Astrocyte (in vitro differentiated cells and primary cell): ENCODE results near the gene YBX1. TPM values are rescaled to one million over a fixed set of nuclear protein-coding genes. Genes with fewer than 3 reads are reported as not detected.
A peak's percentile ranks its signal among the peaks of the same experiment; 100 is the strongest.

Source experiments
- DNase-seq: peaks from one replicate; pipeline ENCODE4 v3.0.0-alpha.2; 2010; ENCODE audit warnings: low read depth
- FAIRE-seq: peaks from 2 replicates; lab custom pipeline; 2011; peaks lifted over from hg19 to GRCh38; lab: Jason Lieb, UNC
- H2AFZ ChIP-seq: 2 replicates; pipeline ENCODE4 v1.6.0; 2012; ENCODE audit warnings: low read depth, low read length, inconsistent platforms
- H3K27ac ChIP-seq: 2 replicates; pipeline ENCODE4 v1.5.1; 2011; ENCODE audit warnings: low read depth, low read length, inconsistent platforms
- H3K27me3 ChIP-seq: 2 replicates; pipeline ENCODE4 v1.6.0; 2011; ENCODE audit warnings: low read length, inconsistent platforms; ENCODE audit not compliant: insufficient read depth
- H3K36me3 ChIP-seq: 2 replicates; pipeline ENCODE4 v1.5.1; 2011; ENCODE audit warnings: low read length, inconsistent platforms; ENCODE audit not compliant: insufficient read depth
- H3K4me1 ChIP-seq: 2 replicates; pipeline ENCODE4 v1.5.1; 2011; ENCODE audit warnings: low read length, inconsistent platforms; ENCODE audit not compliant: insufficient read depth
- H3K4me2 ChIP-seq: 2 replicates; pipeline ENCODE4 v1.6.0; 2012; ENCODE audit warnings: low read length, inconsistent platforms
- H3K4me3 ChIP-seq: 2 replicates; pipeline ENCODE4 v1.5.1; 2011; ENCODE audit warnings: low read depth, mild to moderate bottlenecking, low read length, inconsistent platforms; ENCODE audit not compliant: insufficient read depth
- H3K79me2 ChIP-seq: 2 replicates; pipeline ENCODE4 v1.6.0; 2012; ENCODE audit warnings: mild to moderate bottlenecking, low read length, inconsistent platforms; ENCODE audit not compliant: insufficient read depth
- H3K9ac ChIP-seq: 2 replicates; pipeline ENCODE4 v1.6.0; 2012; ENCODE audit warnings: mild to moderate bottlenecking, low read length, inconsistent platforms
- H3K9me3 ChIP-seq: 2 replicates; pipeline ENCODE4 v1.5.1; 2012; ENCODE audit warnings: low read depth, mild to moderate bottlenecking, low read length, inconsistent platforms; ENCODE audit not compliant: insufficient read depth
- H4K20me1 ChIP-seq: 2 replicates; pipeline ENCODE4 v1.6.0; 2012; ENCODE audit warnings: low read length, inconsistent platforms; ENCODE audit not compliant: insufficient read depth
- H3K27ac Mint-ChIP-seq: one replicate; pipeline ENCODE4 v1.8.0; 2021; ENCODE audit warnings: mild to moderate bottlenecking, mixed read lengths; ENCODE audit not compliant: unreplicated experiment
- H3K27me3 Mint-ChIP-seq: one replicate; pipeline ENCODE4 v1.8.0; 2021; ENCODE audit warnings: low read depth, mixed read lengths; ENCODE audit not compliant: unreplicated experiment
- H3K36me3 Mint-ChIP-seq: one replicate; pipeline ENCODE4 v1.8.0; 2021; ENCODE audit warnings: low read depth, mixed read lengths; ENCODE audit not compliant: unreplicated experiment
- H3K4me1 Mint-ChIP-seq: one replicate; pipeline ENCODE4 v1.8.0; 2021; ENCODE audit warnings: low read depth, mixed read lengths; ENCODE audit not compliant: unreplicated experiment
- H3K4me3 Mint-ChIP-seq: one replicate; pipeline ENCODE4 v1.8.0; 2021; ENCODE audit warnings: mild to moderate bottlenecking, moderate library complexity, mixed read lengths; ENCODE audit not compliant: unreplicated experiment
- H3K9me3 Mint-ChIP-seq: one replicate; pipeline ENCODE4 v1.8.0; 2021; ENCODE audit warnings: mild to moderate bottlenecking, mixed read lengths; ENCODE audit not compliant: unreplicated experiment
- EZH2 ChIP-seq: IDR thresholded peaks from 2 replicates; pipeline ENCODE4 v1.6.1; 2012; ENCODE audit warnings: mild to moderate bottlenecking, low read length, inconsistent platforms; ENCODE audit not compliant: insufficient read depth
- total RNA-seq: library from RNA; stranded (reverse); gene quantifications from 2 replicates; pipeline ENCODE4 v1.2.1, GENCODE V29; 2021
- TF ChIP-seq, protein P1 (sequence below): IDR thresholded peaks from 2 replicates; pipeline ENCODE4 v1.5.1; 2011; ENCODE audit warnings: low read depth, mild to moderate bottlenecking, inconsistent platforms, low read length, moderate library complexity; ENCODE audit not compliant: insufficient read depth

Gene YBX1
- total RNA-seq, 1 donor from 2014 or later = 872 TPM

GRCh38 chr1:42732126-42732680 lies 50.0 kb downstream of the YBX1 start:
- DNase-seq (no peak), FAIRE-seq (no peak)
- H3K79me2 ChIP-seq = no peaks in the 10 kb centered on the region
- no peaks in the 10 kb centered on the region for H3K36me3 ChIP-seq
- no peaks in the 10 kb centered on the region for H3K9me3 ChIP-seq
- H3K4me2 ChIP-seq = no peak overlapping the region
- Mint-ChIP-seq H3K27ac (no peak overlapping the region), H3K36me3 (no peaks in the 10 kb centered on the region), H3K27me3 (no peaks in the 10 kb centered on the region), H3K4me1 (no peaks in the 10 kb centered on the region), H3K9me3 (peaks cover 2% of the 10 kb centered on the region), H3K4me3 (peak overlapping the region; percentile 15)
- H2AFZ ChIP-seq = no peak overlapping the region
- H4K20me1 ChIP-seq = no peaks in the 10 kb centered on the region
- no peak overlapping the region for H3K4me3 ChIP-seq
- no peaks in the 10 kb centered on the region for H3K4me1 ChIP-seq
- no peak for TF ChIP-seq EZH2
- TF ChIP-seq, protein P1, sequence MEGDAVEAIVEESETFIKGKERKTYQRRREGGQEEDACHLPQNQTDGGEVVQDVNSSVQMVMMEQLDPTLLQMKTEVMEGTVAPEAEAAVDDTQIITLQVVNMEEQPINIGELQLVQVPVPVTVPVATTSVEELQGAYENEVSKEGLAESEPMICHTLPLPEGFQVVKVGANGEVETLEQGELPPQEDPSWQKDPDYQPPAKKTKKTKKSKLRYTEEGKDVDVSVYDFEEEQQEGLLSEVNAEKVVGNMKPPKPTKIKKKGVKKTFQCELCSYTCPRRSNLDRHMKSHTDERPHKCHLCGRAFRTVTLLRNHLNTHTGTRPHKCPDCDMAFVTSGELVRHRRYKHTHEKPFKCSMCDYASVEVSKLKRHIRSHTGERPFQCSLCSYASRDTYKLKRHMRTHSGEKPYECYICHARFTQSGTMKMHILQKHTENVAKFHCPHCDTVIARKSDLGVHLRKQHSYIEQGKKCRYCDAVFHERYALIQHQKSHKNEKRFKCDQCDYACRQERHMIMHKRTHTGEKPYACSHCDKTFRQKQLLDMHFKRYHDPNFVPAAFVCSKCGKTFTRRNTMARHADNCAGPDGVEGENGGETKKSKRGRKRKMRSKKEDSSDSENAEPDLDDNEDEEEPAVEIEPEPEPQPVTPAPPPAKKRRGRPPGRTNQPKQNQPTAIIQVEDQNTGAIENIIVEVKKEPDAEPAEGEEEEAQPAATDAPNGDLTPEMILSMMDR = no peak
- H3K27ac ChIP-seq = no peak overlapping the region
- H3K27me3 ChIP-seq = no peaks in the 10 kb centered on the region
- no peak overlapping the region for H3K9ac ChIP-seq

GRCh38 chr1:42733415-42734200 lies 51.4 kb downstream of the YBX1 start:
- H3K79me2 ChIP-seq = no peaks in the 10 kb centered on the region
- H3K27ac Mint-ChIP-seq = no peak overlapping the region
- no peak overlapping the region for H3K4me3 ChIP-seq
- no peak overlapping the region for H3K9ac ChIP-seq
- H3K36me3 Mint-ChIP-seq = no peaks in the 10 kb centered on the region
- H3K4me1 ChIP-seq = no peaks in the 10 kb centered on the region
- peaks cover 2% of the 10 kb centered on the region for H3K9me3 Mint-ChIP-seq
- no peaks in the 10 kb centered on the region for H3K27me3 Mint-ChIP-seq
- H4K20me1 ChIP-seq = no peaks in the 10 kb centered on the region
- no peak for FAIRE-seq
- H3K36me3 ChIP-seq = no peaks in the 10 kb centered on the region
- H3K9me3 ChIP-seq = no peaks in the 10 kb centered on the region
- H3K4me1 Mint-ChIP-seq = no peaks in the 10 kb centered on the region
- H3K27me3 ChIP-seq = no peaks in the 10 kb centered on the region
- no peak overlapping the region for H3K4me3 Mint-ChIP-seq
- no peak overlapping the region for H2AFZ ChIP-seq
- H3K27ac ChIP-seq = no peak overlapping the region
- DNase-seq = no peak
- TF ChIP-seq, protein P1 = no peak
- no peak for TF ChIP-seq EZH2
- no peak overlapping the region for H3K4me2 ChIP-seq
